ENCODE data around the gene RRAGC.

- no peak for TF ChIP-seq POLR2AphosphoS5 (IDR thresholded peaks at IDR 0.05)
- TF ChIP-seq CTCF (IDR thresholded peaks at IDR 0.05) = no peak
- no peak for TF ChIP-seq POLR2A (IDR thresholded peaks at IDR 0.05)
- no peak for TF ChIP-seq EP300 (IDR thresholded peaks at IDR 0.05)
Observed at GRCh38 chr1:38788341-38789336, 70.9 kb downstream of the RRAGC start.

Data from sigmoid colon (tissue), 4 donors.